Colonic mucosa (tissue), 4 donors: ENCODE results near the gene ARHGEF39. TPM values are rescaled to one million over a fixed set of nuclear protein-coding genes. Genes with fewer than 3 reads are reported as not detected.

Source experiments
- DNase-seq: peaks from one replicate; pipeline ENCODE4 v3.0.0-alpha.2; 2020
- H3K27ac ChIP-seq: fragments of 200-600 bp; one replicate; pipeline ENCODE4 v1.8.0; 2021
- H3K27me3 ChIP-seq: fragments of 200-600 bp; one replicate; pipeline ENCODE4 v1.8.0; 2021
- H3K36me3 ChIP-seq: fragments of 200-600 bp; one replicate; pipeline ENCODE4 v1.8.0; 2021
- H3K4me1 ChIP-seq: fragments of 200-600 bp; one replicate; pipeline ENCODE4 v1.8.0; 2021; ENCODE audit warnings: mild to moderate bottlenecking
- H3K4me3 ChIP-seq: fragments of 200-600 bp; one replicate; pipeline ENCODE4 v1.8.0; 2021
- H3K9ac ChIP-seq, 2 donors: one replicate each; pipeline ENCODE4 v1.7.0; 2013; ENCODE audit warnings: control low read depth in 2 of 2, low read depth in 2 of 2, low read length in 2 of 2
- H3K9me3 ChIP-seq: fragments of 200-600 bp; one replicate; pipeline ENCODE4 v1.8.0; 2021
- CTCF ChIP-seq: fragments of 200-600 bp; IDR thresholded peaks from one replicate; pipeline ENCODE4 v1.8.0; 2022; ENCODE audit warnings: antibody characterized with exemption, mild to moderate bottlenecking
- intact Hi-C: fragments of 100-400 bp; cut with DNase I; formaldehyde crosslinking; loops from one replicate; pipeline ENCODE4 v1.14.1; 2022
- total RNA-seq, 2 donors: library from RNA; stranded (reverse); fragmentation: NEBNext Ultra II Directional in 1 of 2; extraction: Animal tissue kit (Norgen Biotek cat#: 25700) in 1 of 2; gene quantifications; one replicate each; pipeline ENCODE4 v1.2.1, GENCODE V29; 2021
- donor health status: healthy.
- donor health status: DM: no; HTN: no; CAD: no.
- donor health status: DM: no; HTN: no; CAD: no.

ARHGEF39 gene
- total RNA-seq, 2 donors from 2014 or later, result 7.3 to 34.0 TPM

GRCh38 chr9:35683323-35683722 lies 18.3 kb upstream of the ARHGEF39 start:
- no peak for DNase-seq
- no peaks in the 10 kb centered on the region for H3K9me3 ChIP-seq
- no peak overlapping the region for H3K27ac ChIP-seq
- H3K4me1 ChIP-seq, result no peaks in the 10 kb centered on the region
- H3K9ac ChIP-seq, result no peak overlapping the region
- no peaks in the 10 kb centered on the region for H3K36me3 ChIP-seq
- intact Hi-C loops, result no loop called here
- H3K4me3 ChIP-seq, result no peak overlapping the region
- TF ChIP-seq CTCF, result no peak
- H3K27me3 ChIP-seq, result no peaks in the 10 kb centered on the region

- Histone ChIP-seq H3K9ac (peak overlapping the region in 1 of 2 donors; percentile 43), H3K27ac (no peak overlapping the region), H3K4me1 (no peaks in the 10 kb centered on the region), H3K9me3 (no peaks in the 10 kb centered on the region), H3K4me3 (no peak overlapping the region), H3K27me3 (no peaks in the 10 kb centered on the region), H3K36me3 (no peaks in the 10 kb centered on the region)
- DNase-seq, result no peak
- intact Hi-C loops, result no loop called here
- no peak for TF ChIP-seq CTCF
Measured at GRCh38 chr9:35682520-35683315, 17.7 kb upstream of the ARHGEF39 start.

- no peaks in the 10 kb centered on the region for H3K36me3 ChIP-seq
- H3K27ac ChIP-seq, result no peak overlapping the region
- intact Hi-C loops, result no loop called here
Measured at GRCh38 chr9:35682051-35682450, 17.1 kb upstream of the ARHGEF39 start.

GRCh38 chr9:35681341-35682002 lies 16.5 kb upstream of the ARHGEF39 start:
- no peaks in the 10 kb centered on the region for H3K4me1 ChIP-seq
- no peaks in the 10 kb centered on the region for H3K9me3 ChIP-seq
- H3K9ac ChIP-seq, result no peak overlapping the region
- H3K27me3 ChIP-seq, result no peaks in the 10 kb centered on the region
- no peak overlapping the region for H3K27ac ChIP-seq
- DNase-seq, result no peak
- H3K4me3 ChIP-seq, result no peak overlapping the region
- intact Hi-C loops, result no loop called here
- H3K36me3 ChIP-seq, result no peaks in the 10 kb centered on the region
- no peak for TF ChIP-seq CTCF

More at GRCh38 chr9:35682051-35682450, 17.1 kb upstream of the ARHGEF39 start:
- no peak for TF ChIP-seq CTCF
- Histone ChIP-seq H3K4me1 (no peaks in the 10 kb centered on the region), H3K4me3 (no peak overlapping the region), H3K9me3 (no peaks in the 10 kb centered on the region), H3K9ac (no peak overlapping the region), H3K27me3 (no peaks in the 10 kb centered on the region)
- no peak for DNase-seq

DNA sequence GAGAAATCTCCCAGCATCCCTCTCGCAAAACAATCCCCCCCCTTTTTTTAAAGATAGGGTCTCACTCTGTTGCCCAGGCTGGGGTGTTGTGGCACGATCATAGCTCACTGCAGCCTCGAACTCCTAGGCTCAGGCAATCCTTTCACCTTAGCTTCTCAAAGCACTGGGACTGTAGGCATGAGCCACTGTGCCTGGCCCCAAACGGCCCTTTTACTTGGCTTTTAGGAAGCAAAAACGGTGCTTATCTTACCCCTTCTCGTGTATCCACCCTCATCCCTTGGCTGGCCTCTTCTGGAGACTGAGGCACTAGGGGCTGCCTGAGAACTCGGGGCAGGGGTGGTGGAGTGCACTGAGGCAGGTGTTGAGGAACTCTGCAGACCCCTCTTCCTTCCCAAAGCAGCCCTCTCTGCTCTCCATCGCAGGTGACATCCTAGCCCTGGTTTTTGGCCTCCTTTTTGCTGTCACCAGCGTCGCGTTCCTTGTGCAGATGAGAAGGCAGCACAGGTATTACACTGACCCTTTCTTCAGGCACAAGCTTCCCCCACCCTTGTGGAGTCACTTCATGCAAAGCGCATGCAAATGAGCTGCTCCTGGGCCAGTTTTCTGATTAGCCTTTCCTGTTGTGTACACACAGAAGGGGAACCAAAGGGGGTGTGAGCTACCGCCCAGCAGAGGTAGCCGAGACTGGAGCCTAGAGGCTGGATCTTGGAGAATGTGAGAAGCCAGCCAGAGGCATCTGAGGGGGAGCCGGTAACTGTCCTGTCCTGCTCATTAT lies 15.5 kb upstream of the ARHGEF39 start:
- H3K9me3 ChIP-seq, result no peaks in the 10 kb centered on the region
- no peak overlapping the region for H3K27ac ChIP-seq
- H3K27me3 ChIP-seq, result no peaks in the 10 kb centered on the region
- H3K9ac ChIP-seq, result no peak overlapping the region
- no peak overlapping the region for H3K4me3 ChIP-seq
- DNase-seq, result no peak
- no peaks in the 10 kb centered on the region for H3K36me3 ChIP-seq
- H3K4me1 ChIP-seq, result peaks cover 6% of the 10 kb centered on the region
- TF ChIP-seq CTCF, result no peak
- intact Hi-C loops, result no loop called here
